Loucy (cell line): Measurements from ENCODE around the gene CTNNBL1.

Experiments
- H2AFZ ChIP-seq: fragments of 200-600 bp; sonication (generic); 2 replicates; pipeline ENCODE4 v1.6.0; 2016; ENCODE audit warnings: antibody characterized with exemption, mild to moderate bottlenecking, low read length, moderate library complexity
- H3F3A ChIP-seq: fragments of 200-600 bp; 2 replicates; pipeline ENCODE4 v1.6.0; 2016; ENCODE audit warnings: antibody characterized with exemption, low read depth, mild to moderate bottlenecking
- H3K27me3 ChIP-seq: fragments of 200-600 bp; sonication (generic); 2 replicates; pipeline ENCODE4 v1.6.1; 2014; ENCODE audit warnings: low read length, mild to moderate bottlenecking; ENCODE audit not compliant: insufficient read depth, poor library complexity, severe bottlenecking
- H3K36me3 ChIP-seq: fragments of 200-600 bp; sonication (generic); 2 replicates; pipeline ENCODE4 v1.6.1; 2016; ENCODE audit warnings: low read length; ENCODE audit not compliant: insufficient read depth
- H3K4me1 ChIP-seq: fragments of 200-600 bp; sonication (generic); 2 replicates; pipeline ENCODE4 v1.5.1; 2014; ENCODE audit warnings: low read length, mild to moderate bottlenecking; ENCODE audit not compliant: insufficient read depth, poor library complexity, severe bottlenecking
- H3K4me2 ChIP-seq: fragments of 200-600 bp; sonication (generic); 2 replicates; pipeline ENCODE4 v1.6.0; 2014; ENCODE audit warnings: antibody characterized with exemption, low read length, low read depth, mild to moderate bottlenecking; ENCODE audit not compliant: poor library complexity, severe bottlenecking
- H3K4me3 ChIP-seq: fragments of 200-600 bp; sonication (generic); 2 replicates; pipeline ENCODE4 v1.5.1; 2014; ENCODE audit warnings: low read length, mild to moderate bottlenecking, mixed read lengths; ENCODE audit not compliant: poor library complexity, severe bottlenecking
- H3K79me2 ChIP-seq: fragments of 200-600 bp; sonication (generic); 2 replicates; pipeline ENCODE4 v1.6.1; 2014; ENCODE audit warnings: low read length; ENCODE audit not compliant: insufficient read depth
- H3K9ac ChIP-seq: fragments of 200-600 bp; sonication (generic); 2 replicates; pipeline ENCODE4 v1.6.0; 2014; ENCODE audit warnings: mild to moderate bottlenecking, low read depth, low read length, moderate library complexity; ENCODE audit not compliant: poor library complexity, severe bottlenecking
- H3K9me2 ChIP-seq: fragments of 200-600 bp; sonication (generic); replicated peaks from 2 replicates; pipeline ENCODE4 v1.6.1; 2016; ENCODE audit warnings: low read depth, low read length, mixed read lengths
- H3K9me3 ChIP-seq: fragments of 200-600 bp; sonication (generic); 2 replicates; pipeline ENCODE4 v1.6.1; 2014; ENCODE audit warnings: mild to moderate bottlenecking, antibody characterized with exemption, low read length, low read depth; ENCODE audit not compliant: insufficient read depth
- H4K20me1 ChIP-seq: fragments of 200-600 bp; sonication (generic); 2 replicates; pipeline ENCODE4 v1.6.0; 2014; ENCODE audit warnings: antibody characterized with exemption, low read length, mild to moderate bottlenecking; ENCODE audit not compliant: insufficient read depth, poor library complexity, severe bottlenecking
- EZH2phosphoT487 ChIP-seq: fragments of 200-600 bp; IDR thresholded peaks from 2 replicates; pipeline ENCODE4 v1.6.1; 2018; ENCODE audit warnings: antibody characterized with exemption, mild to moderate bottlenecking, moderate library complexity, borderline replicate concordance
- TF ChIP-seq, protein P1 (sequence below): fragments of 200-600 bp; sonication (generic); conservative IDR thresholded peaks from 2 replicates; pipeline ENCODE4 v1.5.1; 2014; ENCODE audit warnings: mild to moderate bottlenecking, antibody characterized with exemption, low read length

Gene CTNNBL1

DNA sequence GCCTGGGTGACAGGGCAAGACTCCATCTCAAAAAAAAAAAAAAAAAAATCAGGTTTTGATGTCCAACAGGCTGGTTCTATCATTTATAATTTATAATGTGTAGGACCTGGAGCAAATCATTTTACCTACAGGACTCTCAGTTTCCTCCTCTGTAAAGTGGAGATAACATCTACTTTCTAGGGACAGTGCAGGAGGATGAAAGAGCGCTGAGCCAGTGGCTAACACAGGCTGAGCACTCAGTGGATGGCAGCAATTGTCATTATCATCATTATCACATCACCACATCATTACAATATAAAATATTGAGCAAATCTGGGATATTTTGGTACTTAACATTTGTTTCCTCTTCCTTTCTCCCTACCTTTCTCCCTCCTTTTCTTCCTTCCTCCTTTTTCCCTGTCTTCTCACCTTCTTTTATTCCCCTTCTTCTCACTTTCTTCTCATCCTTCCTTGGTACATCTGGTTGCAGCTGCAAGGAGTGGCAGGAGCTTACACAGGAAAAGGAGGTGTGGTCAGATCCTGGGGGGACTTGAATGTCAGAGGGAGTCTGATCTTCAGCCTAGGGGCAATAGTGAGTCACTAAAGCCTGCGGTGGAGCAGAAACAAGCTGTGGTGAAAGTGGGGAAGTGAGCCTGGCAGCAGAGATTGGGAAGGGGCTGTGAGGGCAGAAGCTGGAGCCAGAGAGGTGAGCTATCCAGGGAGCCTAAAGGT, 24.6 kb upstream of the CTNNBL1 start:
- Histone ChIP-seq H3K9ac (no peak overlapping the region), H3K4me2 (no peak overlapping the region)
- TF ChIP-seq, protein P1, sequence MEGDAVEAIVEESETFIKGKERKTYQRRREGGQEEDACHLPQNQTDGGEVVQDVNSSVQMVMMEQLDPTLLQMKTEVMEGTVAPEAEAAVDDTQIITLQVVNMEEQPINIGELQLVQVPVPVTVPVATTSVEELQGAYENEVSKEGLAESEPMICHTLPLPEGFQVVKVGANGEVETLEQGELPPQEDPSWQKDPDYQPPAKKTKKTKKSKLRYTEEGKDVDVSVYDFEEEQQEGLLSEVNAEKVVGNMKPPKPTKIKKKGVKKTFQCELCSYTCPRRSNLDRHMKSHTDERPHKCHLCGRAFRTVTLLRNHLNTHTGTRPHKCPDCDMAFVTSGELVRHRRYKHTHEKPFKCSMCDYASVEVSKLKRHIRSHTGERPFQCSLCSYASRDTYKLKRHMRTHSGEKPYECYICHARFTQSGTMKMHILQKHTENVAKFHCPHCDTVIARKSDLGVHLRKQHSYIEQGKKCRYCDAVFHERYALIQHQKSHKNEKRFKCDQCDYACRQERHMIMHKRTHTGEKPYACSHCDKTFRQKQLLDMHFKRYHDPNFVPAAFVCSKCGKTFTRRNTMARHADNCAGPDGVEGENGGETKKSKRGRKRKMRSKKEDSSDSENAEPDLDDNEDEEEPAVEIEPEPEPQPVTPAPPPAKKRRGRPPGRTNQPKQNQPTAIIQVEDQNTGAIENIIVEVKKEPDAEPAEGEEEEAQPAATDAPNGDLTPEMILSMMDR, result no peak
- TF ChIP-seq EZH2phosphoT487, result no peak

DNA sequence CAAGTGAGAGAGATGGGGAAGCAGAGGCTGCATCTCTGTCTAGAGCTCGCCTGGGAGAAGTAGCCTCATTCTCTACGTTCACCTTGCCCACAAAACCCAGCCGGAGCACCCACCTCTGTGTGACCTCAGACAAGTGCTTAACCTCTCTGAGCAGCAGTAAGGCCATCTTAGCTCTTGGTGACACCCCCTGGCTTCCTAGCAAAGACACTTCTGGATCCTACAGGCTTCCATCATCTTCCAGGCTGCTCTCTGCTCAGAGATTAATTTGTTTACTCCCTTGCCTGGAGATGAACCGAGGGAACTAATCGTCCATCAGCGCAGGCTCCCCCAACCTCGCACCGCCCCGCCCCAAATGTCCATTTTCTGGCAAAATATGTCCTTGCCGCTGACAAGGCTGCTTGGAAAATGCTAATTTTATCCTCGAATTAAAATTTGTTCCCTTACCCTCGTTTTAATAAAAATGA, 24.0 kb upstream of the CTNNBL1 start:
- H4K20me1 ChIP-seq, result no peaks in the 10 kb centered on the region
- H3K9me2 ChIP-seq, result no peaks in the 10 kb centered on the region
- H3K79me2 ChIP-seq, result no peaks in the 10 kb centered on the region
- TF ChIP-seq, protein P1, result no peak
- no peak for TF ChIP-seq EZH2phosphoT487
- H3F3A ChIP-seq, result no peaks in the 10 kb centered on the region
- no peaks in the 10 kb centered on the region for H3K36me3 ChIP-seq
- H2AFZ ChIP-seq, result no peak overlapping the region
- no peak overlapping the region for H3K4me3 ChIP-seq
- H3K9ac ChIP-seq, result no peak overlapping the region
- H3K4me1 ChIP-seq, result no peaks in the 10 kb centered on the region
- H3K27me3 ChIP-seq, result no peaks in the 10 kb centered on the region
- no peak overlapping the region for H3K4me2 ChIP-seq
- H3K9me3 ChIP-seq, result no peaks in the 10 kb centered on the region

More for the DNA sequence above, 24.6 kb upstream of the CTNNBL1 start:
- no peaks in the 10 kb centered on the region for H3K9me3 ChIP-seq
- no peaks in the 10 kb centered on the region for H3F3A ChIP-seq
- no peaks in the 10 kb centered on the region for H3K36me3 ChIP-seq
- H2AFZ ChIP-seq, result no peak overlapping the region
- H3K27me3 ChIP-seq, result no peaks in the 10 kb centered on the region
- H3K9me2 ChIP-seq, result no peaks in the 10 kb centered on the region
- H4K20me1 ChIP-seq, result no peaks in the 10 kb centered on the region
- no peak overlapping the region for H3K4me3 ChIP-seq
- no peaks in the 10 kb centered on the region for H3K79me2 ChIP-seq
- no peaks in the 10 kb centered on the region for H3K4me1 ChIP-seq

DNA sequence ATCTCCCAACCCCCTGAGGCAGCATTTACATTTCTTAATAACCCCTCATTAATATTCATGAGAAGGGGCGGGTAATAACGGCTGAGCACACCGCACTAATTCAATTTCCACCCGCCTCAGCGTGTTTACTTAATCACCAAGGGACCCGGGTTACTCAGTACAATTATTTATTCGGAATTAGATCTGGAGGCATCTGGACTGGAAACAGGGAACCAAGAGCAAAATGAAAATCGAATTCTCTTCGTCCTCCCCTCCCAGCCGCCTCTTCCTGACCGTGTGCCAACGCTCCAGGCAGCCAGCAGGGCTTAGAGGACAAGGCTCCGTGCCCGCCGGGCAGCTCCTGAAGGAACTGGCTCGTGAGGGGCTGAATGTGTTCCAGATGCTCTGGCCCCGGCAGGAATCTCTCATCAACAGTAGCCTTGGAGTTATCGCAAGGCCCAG, 23.5 kb upstream of the CTNNBL1 start:
- H3K4me3 ChIP-seq, result no peak overlapping the region
- no peaks in the 10 kb centered on the region for H4K20me1 ChIP-seq
- H3F3A ChIP-seq, result no peaks in the 10 kb centered on the region
- no peaks in the 10 kb centered on the region for H3K27me3 ChIP-seq
- TF ChIP-seq, protein P1, result no peak
- TF ChIP-seq EZH2phosphoT487, result no peak
- no peak overlapping the region for H3K4me2 ChIP-seq
- H3K9me3 ChIP-seq, result no peaks in the 10 kb centered on the region
- no peak overlapping the region for H2AFZ ChIP-seq
- H3K79me2 ChIP-seq, result no peaks in the 10 kb centered on the region
- H3K9me2 ChIP-seq, result no peaks in the 10 kb centered on the region
- no peaks in the 10 kb centered on the region for H3K4me1 ChIP-seq
- H3K36me3 ChIP-seq, result no peaks in the 10 kb centered on the region
- H3K9ac ChIP-seq, result no peak overlapping the region
